ENCODE data around the gene ALPL.
"Not testable (repeated sequence)": the region's sequence is repeated elsewhere in the genome, so short reads cannot be mapped to it uniquely, and the experiment has no call there.

The ALPL gene

DNA sequence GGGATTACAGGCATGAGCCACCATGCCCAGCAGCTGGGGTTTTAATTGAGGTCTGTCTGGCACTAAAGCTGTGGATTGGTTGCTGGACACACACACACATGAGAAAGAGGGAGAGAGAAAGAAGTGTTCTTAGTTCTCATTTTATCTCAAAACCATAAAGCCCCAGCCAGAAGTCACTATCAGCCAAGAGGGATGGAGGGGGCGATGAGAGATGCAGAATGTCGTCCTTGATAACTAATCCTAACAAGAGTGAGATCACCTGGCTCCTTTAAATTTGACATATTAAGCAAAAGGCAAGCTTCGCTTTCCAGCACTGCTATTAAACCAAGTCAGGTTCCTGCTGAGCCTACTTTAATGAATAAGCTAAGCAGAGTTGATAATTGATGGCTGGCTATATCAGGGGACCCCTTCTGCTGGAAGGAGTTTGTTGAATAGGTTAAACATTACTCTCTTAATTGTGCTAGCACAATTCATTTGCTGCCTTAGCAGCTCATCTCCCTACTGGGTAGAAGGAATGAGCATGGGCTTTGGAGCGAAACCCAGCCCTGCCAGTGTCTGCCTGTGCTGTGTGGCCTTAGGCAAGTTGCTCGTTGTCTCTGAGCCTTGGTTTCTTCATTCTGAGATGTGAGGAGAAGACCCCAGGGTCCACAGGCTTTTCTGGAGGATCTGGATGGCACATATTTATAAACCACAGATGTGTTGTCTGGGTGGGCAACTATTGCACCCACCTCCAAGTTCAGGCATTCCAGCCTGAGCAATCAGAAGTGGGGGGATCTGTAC, 50.8 kb downstream of the ALPL start:
- no peak for DNase-seq (ENCODE audit: low read depth)

DNA sequence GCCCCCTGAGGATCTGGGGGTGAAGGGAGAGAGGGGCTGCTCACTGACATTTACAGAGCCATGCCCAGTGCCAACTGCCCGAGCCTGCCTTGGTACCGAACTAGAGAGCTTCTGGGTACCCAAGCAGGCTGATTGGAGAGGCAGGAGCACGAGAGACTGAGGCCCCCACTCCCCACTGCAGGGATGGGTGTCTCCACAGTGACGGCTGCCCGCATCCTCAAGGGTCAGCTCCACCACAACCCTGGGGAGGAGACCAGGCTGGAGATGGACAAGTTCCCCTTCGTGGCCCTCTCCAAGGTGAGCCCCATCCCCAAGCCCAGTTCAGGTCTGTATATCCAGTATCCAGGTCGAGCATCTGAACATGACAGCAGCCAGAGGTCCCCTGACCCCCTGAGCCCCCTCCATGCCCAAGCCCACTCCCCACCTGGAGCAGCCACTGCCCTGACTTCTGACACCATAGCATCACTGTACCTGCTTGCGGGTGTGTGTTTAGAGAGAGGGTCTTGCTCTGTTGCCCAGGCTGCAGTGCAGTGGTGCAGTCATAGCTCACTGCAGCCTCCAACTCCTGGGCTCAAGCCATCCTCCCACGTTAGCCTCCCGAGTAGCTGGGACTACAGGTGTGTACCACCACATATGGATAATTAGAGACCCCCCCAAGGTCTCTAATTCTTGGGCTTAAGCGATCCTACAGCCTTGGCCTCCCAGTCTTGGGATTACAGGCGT, 51.9 kb downstream of the ALPL start:
- DNase-seq (ENCODE audit: low read depth) = no peak

DNA sequence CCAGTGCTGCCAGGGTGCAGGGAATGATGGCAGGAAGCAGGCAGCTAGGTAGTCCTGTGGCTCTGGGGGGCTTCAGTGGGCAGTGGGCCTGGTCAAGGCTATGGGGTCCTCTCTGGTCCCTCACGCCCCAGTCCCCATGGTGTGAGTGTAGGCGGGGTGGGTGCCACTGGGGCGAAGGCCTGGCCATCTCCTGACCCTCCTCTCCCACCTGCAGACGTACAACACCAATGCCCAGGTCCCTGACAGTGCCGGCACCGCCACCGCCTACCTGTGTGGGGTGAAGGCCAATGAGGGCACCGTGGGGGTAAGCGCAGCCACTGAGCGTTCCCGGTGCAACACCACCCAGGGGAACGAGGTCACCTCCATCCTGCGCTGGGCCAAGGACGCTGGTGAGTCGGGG, 53.7 kb downstream of the ALPL start:
- no peak for DNase-seq (ENCODE audit: low read depth)

DNA sequence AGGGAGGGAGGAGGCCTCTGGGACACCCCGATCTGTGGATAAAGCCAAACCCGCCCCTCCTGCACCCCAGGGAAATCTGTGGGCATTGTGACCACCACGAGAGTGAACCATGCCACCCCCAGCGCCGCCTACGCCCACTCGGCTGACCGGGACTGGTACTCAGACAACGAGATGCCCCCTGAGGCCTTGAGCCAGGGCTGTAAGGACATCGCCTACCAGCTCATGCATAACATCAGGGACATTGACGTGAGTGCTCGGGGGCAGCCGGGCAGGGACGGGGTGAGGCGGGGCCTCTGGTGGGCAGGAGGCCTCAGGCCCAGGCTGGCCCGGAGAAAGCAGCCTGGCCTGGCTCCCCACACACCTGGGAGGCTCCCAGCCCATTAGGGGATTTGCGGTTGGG, 54.7 kb downstream of the ALPL start:
- DNase-seq (ENCODE audit: low read depth) = no peak

DNA sequence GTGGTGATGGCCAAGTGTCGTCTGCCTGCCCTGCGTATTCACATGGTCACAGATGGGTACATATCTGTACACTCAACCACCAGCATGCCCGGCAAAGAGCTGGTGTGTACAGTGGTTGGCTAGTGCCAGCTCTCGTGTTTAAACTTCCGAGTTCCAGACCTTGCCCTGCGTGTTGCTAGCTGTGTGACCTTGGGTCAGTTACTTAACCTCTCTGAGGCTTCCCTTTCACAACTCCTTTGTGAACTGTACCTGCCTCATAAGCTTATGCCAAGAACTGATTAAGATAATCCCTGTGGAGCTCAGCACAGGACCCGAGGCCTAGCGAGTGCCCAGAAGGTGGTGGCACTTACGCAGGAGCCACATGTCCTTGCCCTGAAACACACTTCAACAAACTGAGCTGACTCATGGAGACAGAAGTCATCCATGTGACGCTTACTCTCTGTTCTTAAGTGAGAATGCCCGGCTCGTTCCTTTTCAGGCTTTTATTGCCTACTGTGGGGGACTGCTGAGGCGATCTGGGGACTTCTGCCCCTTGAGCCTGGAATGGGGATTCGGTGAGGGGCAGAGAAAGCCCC, 55.4 kb downstream of the ALPL start:
- DNase-seq (ENCODE audit: low read depth) = no peak

DNA sequence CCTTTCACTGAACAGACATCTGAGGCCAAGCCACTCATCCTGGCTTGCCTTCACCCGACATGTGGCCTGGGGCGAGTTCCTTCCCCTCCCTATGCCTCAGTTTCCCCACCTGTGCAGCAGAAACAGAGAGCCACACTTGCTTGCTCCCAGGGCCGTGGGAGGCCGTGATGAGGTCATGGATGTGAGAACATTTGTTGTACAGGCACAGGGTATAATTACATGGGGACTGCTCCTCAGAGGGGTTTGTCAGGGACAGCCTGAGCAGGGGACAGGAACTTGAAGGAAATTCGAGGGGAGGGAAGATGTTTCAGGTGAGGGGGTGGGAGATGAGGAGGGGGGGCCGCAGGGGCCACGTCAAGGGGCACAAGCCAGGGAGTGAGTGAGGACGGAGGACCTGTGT, 56.1 kb downstream of the ALPL start:
- no peak for DNase-seq (ENCODE audit: low read depth)

DNA sequence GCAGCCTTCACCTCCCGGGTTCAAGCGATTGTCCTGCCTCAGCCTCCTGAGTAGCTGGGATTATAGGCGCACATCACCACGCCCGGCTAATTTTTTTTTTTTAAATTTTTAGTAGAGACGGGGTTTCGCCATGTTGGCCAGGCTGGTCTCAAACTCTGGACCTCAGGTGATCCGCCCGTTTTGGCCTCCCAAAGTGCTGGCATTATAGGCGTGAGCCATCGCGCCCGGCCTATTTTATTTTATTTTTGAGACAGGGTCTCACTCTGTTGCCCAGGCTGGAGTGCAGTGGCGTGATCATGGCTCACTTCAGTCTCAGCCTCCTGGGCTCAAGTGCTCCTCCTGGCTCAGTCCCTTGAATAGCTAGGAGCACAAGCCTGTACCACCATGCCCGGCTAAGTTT, 57.1 kb downstream of the ALPL start:
- DNase-seq (ENCODE audit: low read depth) = not testable (repeated sequence)

DNA sequence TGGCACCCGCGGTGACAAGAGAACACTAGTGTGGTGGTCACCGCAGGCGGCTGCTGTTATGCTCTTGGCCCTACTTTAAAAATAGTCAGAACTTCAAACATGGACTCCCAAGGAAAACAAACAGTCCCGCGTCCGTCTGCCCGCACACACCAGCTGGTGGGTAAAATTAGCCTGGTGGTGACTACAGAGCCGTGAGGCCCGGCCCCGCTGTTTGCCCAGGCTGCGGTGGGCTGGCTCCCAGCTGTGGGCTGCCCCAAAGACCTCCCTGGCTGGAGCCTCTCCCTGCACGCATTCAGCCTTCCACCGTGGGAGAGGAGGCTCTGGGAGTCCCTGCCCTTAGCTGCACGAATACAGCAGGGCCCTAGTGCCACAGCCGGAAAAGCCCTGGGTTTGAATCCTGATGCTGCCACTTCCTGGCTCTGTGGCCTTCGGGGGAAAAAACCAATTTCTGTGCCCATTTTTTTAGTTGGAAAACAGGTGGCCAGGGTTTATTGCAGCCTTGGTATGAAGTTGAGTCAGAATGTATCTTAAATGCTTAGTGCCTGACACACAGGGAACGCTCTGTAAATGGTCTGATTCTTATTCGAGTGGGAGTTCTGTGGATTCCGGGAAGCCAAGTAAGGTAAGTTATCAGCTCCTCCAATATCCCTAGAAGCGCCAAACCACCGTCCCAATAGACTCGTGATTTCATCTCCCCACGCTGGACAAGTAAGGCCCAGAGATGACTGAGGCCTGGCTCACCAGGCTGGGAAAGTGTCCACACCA, 58.2 kb downstream of the ALPL start:
- no peak for DNase-seq (ENCODE audit: low read depth)

DNA sequence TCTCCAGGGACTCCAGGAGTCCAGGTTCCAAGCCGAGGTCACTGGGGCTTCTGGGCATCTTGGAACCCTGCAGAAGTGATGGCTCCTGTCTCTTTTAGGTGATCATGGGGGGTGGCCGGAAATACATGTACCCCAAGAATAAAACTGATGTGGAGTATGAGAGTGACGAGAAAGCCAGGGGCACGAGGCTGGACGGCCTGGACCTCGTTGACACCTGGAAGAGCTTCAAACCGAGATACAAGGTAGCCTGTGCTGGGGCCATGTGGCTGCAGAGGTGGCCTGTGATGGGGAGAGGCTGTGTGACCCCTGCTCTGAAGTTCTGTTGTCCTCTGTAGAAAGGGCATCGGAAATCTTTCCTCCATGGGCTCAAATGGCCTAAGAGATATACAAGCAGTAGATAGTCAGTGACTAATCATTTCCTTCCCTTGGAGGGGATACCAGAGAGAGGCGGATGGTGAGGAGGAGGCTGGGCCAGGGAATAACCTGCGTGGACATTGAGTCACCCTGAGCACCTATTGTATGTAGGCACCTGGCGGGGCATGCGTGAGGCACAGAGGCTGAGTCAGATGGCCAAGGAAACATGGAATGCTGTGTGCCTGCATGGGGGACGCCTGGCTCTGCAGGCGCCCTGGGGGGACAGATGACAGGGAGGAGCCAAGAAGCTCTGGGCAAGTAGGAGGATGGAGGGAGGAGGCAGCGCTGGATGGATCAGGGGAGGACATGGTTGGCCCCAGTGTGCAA, 59.0 kb downstream of the ALPL start:
- DNase-seq (ENCODE audit: low read depth) = no peak

DNA sequence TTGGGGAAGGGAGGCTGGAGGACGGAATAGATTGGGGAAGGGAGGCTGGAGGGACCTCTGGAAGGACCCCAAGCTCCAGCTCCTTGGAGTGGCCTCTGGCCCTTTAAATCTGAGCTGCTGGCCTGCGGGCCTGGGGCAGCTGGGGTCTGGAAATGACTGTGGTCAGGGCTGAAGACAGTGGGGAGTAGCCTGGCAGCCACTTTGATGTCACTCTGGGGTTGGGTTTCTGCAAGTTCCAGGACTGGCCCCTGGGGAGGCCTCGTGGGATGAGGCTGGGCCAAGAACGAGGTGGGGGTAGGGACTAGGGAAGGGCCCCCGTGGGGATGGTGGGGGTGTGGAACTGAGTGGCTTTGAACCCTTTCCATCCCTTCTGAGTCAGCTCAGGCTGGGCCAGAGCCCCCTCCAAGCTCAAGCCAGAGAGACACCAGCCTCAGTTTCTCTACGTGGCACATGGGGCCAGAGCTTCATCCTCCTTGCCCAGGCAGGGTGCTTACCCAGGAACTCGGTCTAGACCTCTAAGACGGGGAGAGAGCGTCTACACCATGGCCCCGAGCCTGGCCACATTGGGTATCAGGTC, 59.7 kb downstream of the ALPL start:
- DNase-seq (ENCODE audit: low read depth) = no peak

DNA sequence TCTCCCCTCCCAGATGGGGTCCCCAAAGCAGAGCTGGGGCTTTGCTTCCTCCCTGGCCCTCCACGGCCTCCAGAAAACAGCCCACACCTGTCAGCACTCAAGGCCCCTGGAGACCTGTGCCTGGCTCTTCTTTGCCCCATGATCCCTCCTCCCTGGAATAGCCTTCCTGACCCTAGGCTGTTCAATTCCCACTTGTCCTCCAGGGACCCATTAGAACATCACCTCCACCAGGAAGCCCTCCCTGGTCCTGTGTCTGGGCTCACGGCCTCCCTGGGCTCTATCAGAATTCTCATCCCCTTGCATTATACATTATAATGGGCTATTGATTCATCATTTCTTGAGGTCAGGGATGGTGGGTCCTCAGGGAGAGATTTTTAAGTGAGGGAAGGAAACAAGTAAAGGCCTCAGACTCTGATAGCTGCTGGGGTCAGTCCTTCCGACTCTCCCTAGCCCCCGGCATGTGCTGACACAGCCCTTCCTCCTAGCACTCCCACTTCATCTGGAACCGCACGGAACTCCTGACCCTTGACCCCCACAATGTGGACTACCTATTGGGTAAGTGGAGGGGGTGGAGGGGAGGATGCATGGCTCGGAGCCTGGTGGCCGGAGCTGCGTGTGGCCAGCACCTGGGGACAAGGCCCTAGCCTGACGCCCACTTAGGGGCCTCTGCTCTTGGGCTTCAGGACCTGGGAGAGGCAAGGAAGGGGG, 60.8 kb downstream of the ALPL start:
- DNase-seq (ENCODE audit: low read depth) = no peak

DNA sequence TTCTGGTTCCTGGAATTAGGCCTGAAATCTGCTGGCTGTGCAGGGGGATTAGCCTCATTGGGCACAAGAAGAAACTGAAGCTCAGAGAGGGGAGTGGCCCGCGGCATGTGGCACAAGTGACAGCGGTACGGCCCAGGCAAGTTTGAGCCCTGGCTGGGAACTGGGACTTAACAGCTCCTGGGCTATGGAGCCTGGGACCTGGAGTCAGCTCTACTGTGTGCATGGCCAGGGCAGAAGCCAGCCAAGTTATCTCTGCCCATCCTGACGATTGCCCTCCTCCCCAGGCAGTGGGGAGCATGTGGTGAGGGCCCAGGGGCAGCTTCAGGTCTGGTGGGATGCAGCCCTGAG, 61.3 kb downstream of the ALPL start:
- DNase-seq (ENCODE audit: low read depth) = no peak

DNA sequence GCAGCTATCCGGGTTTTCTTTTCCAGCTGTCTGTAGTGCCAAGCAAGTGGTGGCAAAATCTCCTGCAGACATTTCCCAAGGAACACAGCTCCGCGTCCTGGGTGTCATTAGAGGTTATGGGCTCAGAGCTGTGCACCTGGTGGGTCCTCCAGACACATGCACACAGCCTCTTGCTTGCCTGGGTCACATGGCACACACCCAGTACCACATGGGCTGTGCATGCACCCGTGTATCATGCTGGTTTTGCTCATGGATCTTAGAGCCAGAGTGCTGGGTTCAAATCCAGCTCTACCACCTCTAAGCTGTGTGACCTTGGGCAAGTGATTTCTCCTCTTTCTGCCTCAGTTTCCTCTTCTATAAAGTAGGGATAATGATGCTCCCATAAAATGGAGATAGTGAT, 61.7 kb downstream of the ALPL start:
- DNase-seq (ENCODE audit: low read depth) = no peak

DNA sequence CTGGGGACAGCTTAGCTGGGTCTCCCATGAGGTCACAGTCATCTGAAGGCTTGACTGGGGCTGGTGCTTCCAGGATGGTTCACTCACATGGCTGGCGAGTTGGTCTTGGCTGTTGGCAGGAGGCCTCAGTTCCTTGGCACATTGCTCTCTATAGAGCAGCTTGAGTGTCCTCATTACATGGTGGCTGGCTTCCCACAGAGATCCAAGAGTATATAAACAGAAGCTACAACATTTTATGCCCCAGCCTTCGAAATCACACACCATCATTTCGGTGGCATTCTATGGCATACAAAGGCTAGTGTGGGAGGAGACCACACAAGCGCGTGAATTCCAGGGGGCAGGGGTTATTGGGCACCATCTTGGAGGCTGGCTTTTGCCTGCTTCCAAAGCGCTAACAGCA, 63.0 kb downstream of the ALPL start:
- no peak for DNase-seq (ENCODE audit: low read depth)

DNA sequence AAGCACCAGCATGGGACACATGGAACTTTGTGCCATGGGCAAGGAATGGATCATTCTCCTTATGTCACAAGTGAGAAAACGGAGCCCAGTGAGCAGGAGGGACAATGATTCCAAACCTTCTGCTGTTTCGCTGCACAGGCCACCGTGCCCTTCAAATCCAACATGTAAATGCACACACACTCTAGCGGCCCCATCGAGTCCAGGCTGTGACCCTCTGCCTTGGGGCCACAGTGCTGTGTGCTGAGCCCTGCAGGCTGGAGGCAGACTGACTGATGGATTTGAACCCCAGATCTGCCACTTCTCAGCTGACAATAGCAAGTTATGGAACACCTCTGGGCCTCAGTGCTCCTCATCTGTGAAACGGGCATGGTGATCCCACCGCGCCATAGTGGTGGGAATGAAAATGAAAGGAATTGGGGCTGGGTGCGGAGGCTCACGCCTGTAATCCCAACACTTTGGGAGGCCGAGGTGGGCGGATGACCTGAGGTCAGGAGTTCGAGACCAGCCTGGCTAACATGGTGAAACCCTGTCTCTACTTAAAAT, 63.6 kb downstream of the ALPL start:
- DNase-seq (ENCODE audit: low read depth) = no peak

DNA sequence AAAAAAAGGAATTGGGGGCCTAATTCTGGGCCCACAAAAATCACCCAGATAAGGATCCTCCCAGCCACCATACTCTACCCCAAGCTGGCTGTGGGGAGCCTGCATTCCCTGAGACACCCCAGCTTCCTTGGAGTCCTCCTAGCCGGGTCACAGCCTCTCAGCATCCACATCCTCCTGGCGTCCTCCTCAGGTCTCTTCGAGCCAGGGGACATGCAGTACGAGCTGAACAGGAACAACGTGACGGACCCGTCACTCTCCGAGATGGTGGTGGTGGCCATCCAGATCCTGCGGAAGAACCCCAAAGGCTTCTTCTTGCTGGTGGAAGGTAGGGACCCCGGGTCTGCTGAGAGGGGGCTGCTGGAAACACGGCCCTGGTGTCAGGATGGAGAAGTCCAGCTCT, 64.3 kb downstream of the ALPL start:
- no peak for DNase-seq (ENCODE audit: low read depth)

DNA sequence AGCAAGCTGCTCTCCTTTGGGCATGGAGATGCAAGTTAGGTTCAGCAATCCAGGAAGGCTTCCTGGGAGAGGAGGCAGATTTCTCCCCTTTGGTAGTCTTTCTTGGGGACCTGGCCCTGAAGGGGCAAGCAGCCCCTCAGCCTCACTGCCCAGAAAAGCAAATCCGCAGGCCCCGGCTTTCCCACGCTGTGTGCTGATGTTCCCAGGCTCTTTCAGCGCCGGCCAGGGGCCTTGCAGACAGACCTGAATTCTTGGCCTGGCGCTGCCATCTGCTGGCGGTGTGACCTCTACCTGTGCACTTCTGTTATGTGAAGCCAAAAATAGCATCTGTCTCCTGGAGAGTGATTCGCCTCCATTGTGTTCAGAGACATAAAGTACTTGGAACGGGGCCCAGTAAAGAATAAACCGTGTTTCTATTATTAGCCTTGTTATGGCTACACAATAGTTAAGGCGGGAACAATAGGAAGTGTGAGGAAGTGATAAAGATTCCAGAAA, 64.8 kb downstream of the ALPL start:
- DNase-seq (ENCODE audit: low read depth) = no peak

DNA sequence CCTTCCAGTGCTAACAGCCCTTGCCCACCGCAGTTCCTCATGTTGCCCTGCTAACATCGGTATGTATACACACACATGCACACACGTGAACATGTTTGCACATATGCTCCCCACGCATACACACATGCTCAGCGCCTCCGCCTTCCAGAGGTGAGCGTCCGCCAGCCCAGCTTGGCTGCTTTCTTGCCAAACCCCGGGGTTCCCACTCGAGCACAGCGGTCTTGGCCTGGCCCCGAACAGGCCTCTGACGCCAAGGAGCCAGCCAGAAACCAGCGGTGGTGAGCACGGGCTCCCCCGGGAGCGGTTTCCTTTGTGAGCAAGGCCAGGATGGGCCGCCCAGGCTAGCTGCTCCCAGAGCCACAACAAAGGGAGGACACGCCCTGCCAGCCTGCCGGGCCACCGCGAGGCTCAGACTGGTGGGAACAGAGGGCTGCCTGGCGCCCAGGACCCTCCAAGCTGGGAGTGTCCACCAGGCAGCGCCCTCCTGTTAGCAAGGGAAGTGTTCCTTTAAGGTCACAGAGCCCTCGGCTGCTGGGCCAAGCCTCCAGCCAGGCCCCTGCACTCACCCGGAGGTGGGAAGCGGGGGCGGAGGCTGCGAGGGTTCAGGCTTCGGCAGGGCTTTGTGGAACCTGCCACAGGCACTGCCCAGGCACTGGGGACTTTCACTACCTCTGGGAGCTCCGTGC, 65.4 kb downstream of the ALPL start:
- DNase-seq (ENCODE audit: low read depth) = no peak

DNA sequence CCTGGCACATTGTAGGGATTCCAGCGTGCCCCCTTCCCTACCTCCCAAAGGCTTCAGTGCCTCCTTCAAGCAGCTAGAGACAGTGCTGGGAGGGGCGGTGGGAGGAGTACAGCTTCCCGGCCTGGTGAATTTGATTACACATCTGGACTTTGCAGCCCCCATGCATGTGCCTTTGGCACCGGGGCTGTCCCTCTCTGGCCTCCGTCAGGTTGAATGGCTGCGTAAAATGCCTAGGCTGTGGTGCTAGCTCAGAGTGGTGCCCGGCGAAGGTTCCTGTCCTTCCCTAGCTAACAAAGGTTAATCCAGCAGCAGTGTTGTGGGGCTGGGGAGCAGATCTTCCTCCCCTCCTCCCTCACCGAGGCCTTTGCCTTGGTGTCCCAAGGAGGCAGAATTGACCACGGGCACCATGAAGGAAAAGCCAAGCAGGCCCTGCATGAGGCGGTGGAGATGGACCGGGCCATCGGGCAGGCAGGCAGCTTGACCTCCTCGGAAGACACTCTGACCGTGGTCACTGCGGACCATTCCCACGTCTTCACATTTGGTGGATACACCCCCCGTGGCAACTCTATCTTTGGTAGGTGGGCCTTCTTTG, 66.2 kb downstream of the ALPL start:
- no peak for DNase-seq (ENCODE audit: low read depth)

All from stimulated activated CD8-positive, alpha-beta memory T cell treated with anti-CD3 and anti-CD28 coated beads, Interleukin-4, amount 100 ng/mL, for 24 hours (primary cell).